SK-N-MC (cell line): ENCODE data around the gene ASB11.

ENCODE experiments used
- DNase-seq: peaks from one replicate; pipeline ENCODE4 v3.0.0-alpha.2; 2011; ENCODE audit warnings: low read depth, low spot score
- H3K27ac ChIP-seq: fragments of 200-600 bp; sonication (generic); 2 replicates; pipeline ENCODE4 v1.5.1; 2016; ENCODE audit warnings: mixed run types
- H3K36me3 ChIP-seq: fragments of 200-600 bp; sonication (generic); 2 replicates; pipeline ENCODE4 v1.6.1; 2017; ENCODE audit warnings: antibody characterized with exemption, low read length, mixed read lengths; ENCODE audit not compliant: insufficient read depth
- H3K4me3 ChIP-seq: fragments of 200-600 bp; sonication (generic); 2 replicates; pipeline ENCODE4 v1.5.1; 2016
- H3K9ac ChIP-seq: fragments of 200-600 bp; sonication (generic); 2 replicates; pipeline ENCODE4 v1.8.0; 2017; ENCODE audit warnings: mixed run types, mixed read lengths; ENCODE audit not compliant: insufficient read length
- H3K9me3 ChIP-seq: fragments of 200-600 bp; sonication (generic); 2 replicates; pipeline ENCODE4 v1.6.1; 2017; ENCODE audit warnings: low read depth, mild to moderate bottlenecking, antibody characterized with exemption, low read length, moderate library complexity, mixed read lengths
- EZH2 ChIP-seq: fragments of 200-600 bp; sonication (generic); IDR thresholded peaks from one replicate; pipeline ENCODE4 v1.6.1; 2017; ENCODE audit warnings: antibody characterized with exemption
- FOXP2 ChIP-seq: optimal IDR thresholded peaks from 2 replicates; pipeline ENCODE3; 2011; ENCODE audit warnings: mild to moderate bottlenecking, moderate library complexity; ENCODE audit not compliant: insufficient read depth; ENCODE audit errors: extremely low read length, control extremely low read depth
- POLR2AphosphoS5 ChIP-seq: IDR thresholded peaks from 2 replicates; pipeline ENCODE4 v1.6.1; 2012; ENCODE audit warnings: mild to moderate bottlenecking, low read depth, low read length, borderline replicate concordance

Gene ASB11

GRCh38 chrX:15340867-15341266 lies 25.4 kb upstream of the ASB11 start:
- Histone ChIP-seq H3K9ac (no peak overlapping the region), H3K27ac (no peak overlapping the region), H3K36me3 (no peaks in the 10 kb centered on the region), H3K4me3 (no peak overlapping the region), H3K9me3 (no peaks in the 10 kb centered on the region)
- TF ChIP-seq FOXP2 (no peak), POLR2AphosphoS5 (no peak)
- no peak for DNase-seq

DNA sequence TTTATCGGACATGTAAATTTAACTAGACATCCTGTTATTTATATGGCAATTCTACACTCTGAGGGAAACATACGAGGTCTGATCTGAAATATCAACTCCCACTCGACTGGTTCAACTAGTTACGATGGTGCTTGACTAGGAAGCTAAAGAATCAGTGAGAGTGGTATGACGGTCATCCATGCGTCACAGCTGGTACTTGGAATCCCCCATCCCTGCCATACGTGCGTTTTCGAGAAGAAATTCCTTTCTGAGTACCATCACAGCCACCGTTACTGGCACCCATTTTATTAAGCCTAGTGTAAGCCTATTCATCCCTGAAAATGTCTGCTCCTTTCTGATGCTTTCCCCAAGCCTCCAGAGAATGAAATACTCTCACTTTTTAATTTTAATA lies 20.6 kb upstream of the ASB11 start:
- TF ChIP-seq FOXP2, result no peak
- TF ChIP-seq EZH2, result no peak
- no peak for TF ChIP-seq POLR2AphosphoS5
- DNase-seq, result no peak

DNA sequence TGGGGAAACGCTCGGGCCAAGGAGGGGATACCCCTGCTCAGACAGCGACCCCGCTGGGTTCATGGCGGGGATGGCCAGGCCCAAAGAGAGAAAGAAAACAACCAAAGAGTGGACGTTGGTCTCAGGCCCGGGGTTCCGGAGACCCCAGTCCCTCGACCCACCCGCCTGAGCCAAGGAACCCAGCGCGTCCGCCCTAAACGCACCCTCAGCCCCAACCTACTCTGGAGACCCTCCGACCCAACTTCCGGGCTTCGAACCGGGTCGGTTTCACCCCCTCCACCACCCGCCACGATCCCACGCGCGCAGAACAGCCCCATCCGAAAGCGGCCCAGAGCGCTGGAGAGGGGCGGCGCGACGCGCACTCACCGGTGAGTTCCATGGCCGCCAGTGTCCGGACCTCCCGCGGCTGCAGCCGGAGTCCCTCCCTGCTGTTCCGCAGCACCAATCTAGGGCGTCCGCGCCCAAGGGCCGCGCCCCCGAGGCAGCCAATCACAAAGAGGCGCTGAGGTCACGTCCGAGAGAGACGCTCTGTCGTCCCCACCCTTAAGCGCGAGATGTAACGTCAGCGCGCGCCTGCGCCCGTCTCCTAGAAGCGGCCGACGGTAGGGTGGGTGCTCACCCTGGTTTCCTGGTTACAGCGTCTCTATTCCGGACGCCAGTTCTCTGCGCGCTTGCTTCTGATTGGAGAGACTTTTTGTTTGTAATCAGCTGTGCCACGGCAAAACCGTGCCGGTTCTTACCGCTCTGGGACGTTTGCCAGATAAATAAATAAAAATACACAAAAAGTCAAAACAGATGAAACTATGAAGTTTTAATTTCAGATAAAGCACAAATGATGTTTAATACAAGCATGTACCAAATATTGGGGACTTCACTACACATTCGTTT lies 19.9 kb upstream of the ASB11 start, which contains the start of gene PIGA:
TSS of gene PIGA (minus strand) at position 389 of the 888 bp plus-strand sequence. CDS start 3,593 bp downstream, outside the sequence.
- Histone ChIP-seq H3K36me3 (no peaks in the 10 kb centered on the region; the same call in 1 of the 2 replicates), H3K4me3 (peak within 1 kb of the TSS; percentile 81), H3K9ac (peak within 1 kb of the TSS; percentile 69), H3K27ac (no peak within 1 kb of the TSS), H3K9me3 (no peaks in the 10 kb centered on the region)
- peak; percentile 69 for TF ChIP-seq POLR2AphosphoS5
- TF ChIP-seq EZH2, result no peak
- DNase-seq, result peak; percentile 51

More for the DNA sequence above, 20.6 kb upstream of the ASB11 start:
- peak overlapping the region; percentile 81 for H3K4me3 ChIP-seq
- no peaks in the 10 kb centered on the region for H3K9me3 ChIP-seq
- peak overlapping the region; percentile 28 for H3K9ac ChIP-seq
- H3K27ac ChIP-seq, result no peak overlapping the region
- no peaks in the 10 kb centered on the region; the same call in 1 of the 2 replicates for H3K36me3 ChIP-seq

DNA sequence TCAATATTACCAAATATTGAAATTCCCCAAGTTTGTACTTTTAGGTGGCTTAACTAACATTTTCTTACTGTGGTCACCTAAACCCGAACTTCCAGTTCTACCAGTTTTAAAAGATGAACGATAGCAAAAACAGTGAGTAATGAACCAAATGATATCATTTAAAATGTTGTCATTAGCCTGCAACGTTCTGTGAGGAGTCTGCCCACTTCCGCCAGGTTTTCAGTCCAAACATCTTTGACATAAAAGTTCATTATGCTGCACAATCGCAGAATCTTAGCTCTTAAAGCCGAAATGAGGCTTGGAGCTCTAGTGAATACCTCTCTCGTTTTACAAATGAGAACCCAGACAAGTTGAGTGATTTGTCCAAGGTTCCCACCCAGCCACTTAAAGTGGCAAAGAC lies 19.1 kb upstream of the ASB11 start:
- no peak for TF ChIP-seq EZH2
- no peak for TF ChIP-seq FOXP2
- no peak for TF ChIP-seq POLR2AphosphoS5
- H3K27ac ChIP-seq, result no peak overlapping the region

DNA sequence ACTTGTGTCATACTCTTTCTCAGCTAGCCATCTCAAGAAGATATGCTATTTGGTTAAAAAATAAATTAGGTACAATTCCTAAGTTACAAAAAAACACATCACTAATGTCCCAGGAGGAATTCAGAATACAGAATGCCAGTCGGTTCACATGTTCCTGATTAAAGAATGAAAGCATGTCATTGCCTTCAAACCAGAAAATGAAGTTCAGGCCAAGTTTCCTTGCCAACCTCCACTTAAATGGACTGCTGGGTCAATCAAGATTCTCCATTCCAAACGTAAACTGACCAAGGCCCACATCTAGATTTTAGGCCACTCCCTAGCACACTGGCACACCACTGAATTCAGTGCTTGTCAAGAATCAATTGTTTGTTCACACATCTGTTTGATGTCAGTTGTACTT lies 13.4 kb upstream of the ASB11 start:
- Histone ChIP-seq H3K4me3 (no peak overlapping the region), H3K9ac (no peak overlapping the region), H3K27ac (no peak overlapping the region), H3K36me3 (peaks cover 8% of the 10 kb centered on the region), H3K9me3 (no peaks in the 10 kb centered on the region)
- no peak for TF ChIP-seq POLR2AphosphoS5
- TF ChIP-seq EZH2, result no peak
- TF ChIP-seq FOXP2, result no peak
- no peak for DNase-seq

More for the DNA sequence above, 19.1 kb upstream of the ASB11 start:
- H3K36me3 ChIP-seq, result no peaks in the 10 kb centered on the region; the same call in 1 of the 2 replicates
- H3K4me3 ChIP-seq, result peak overlapping the region; percentile 81
- no peak for DNase-seq
- peak overlapping the region; percentile 69 for H3K9ac ChIP-seq
- no peaks in the 10 kb centered on the region for H3K9me3 ChIP-seq

DNA sequence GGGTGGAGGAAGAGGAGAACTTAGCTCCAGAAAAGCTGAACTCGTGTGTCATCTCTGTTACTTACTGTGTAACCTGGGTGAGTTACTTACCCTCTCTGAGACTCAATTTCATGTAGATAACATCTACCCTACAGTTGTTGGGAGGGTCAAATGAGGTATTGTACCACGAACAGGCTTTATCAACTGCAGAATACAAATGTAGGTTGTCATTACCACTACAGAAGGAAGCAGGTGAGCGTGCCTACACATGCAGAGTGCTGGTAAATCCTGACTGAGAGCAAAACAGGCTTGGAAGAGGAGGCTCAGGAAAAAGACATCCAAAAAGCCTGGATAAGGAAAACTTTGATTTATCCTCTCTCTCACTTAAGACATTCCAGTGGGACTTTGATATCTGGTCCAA lies 12.7 kb upstream of the ASB11 start:
- Histone ChIP-seq H3K9me3 (no peaks in the 10 kb centered on the region), H3K27ac (no peak overlapping the region), H3K9ac (no peak overlapping the region), H3K4me3 (no peak overlapping the region), H3K36me3 (peaks cover 8% of the 10 kb centered on the region)
- no peak for DNase-seq
- TF ChIP-seq POLR2AphosphoS5, result no peak
- TF ChIP-seq EZH2, result no peak
- TF ChIP-seq FOXP2, result no peak

GRCh38 chrX:15322472-15322871 lies 7.0 kb upstream of the ASB11 start:
- Histone ChIP-seq H3K36me3 (peaks cover 8% of the 10 kb centered on the region), H3K9me3 (no peaks in the 10 kb centered on the region), H3K27ac (no peak overlapping the region), H3K4me3 (no peak overlapping the region), H3K9ac (no peak overlapping the region)
- DNase-seq, result no peak
- TF ChIP-seq EZH2 (no peak), FOXP2 (no peak), POLR2AphosphoS5 (no peak)

DNA sequence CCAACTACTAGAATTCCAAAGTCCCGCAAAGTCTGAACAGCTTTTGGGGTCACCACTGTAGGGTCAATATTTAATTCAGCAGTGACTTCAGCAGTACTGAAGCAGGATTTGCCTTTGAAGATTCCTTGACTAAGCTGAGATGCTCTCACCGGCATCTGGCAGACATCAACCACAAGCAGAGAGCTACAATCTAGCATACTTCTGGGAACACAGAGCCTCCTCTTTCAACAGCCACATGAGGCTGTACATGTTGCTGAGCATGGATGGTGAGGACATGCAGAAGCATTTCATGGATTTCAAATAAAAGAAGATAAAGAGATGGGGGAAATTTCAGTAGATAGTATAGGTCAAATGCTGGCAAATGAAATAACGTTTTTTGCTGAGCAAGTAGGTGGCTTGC lies 6.6 kb upstream of the ASB11 start:
- DNase-seq, result no peak
- Histone ChIP-seq H3K27ac (no peak overlapping the region), H3K36me3 (peaks cover 8% of the 10 kb centered on the region), H3K9me3 (no peaks in the 10 kb centered on the region), H3K9ac (no peak overlapping the region), H3K4me3 (no peak overlapping the region)
- no peak for TF ChIP-seq EZH2
- no peak for TF ChIP-seq FOXP2
- no peak for TF ChIP-seq POLR2AphosphoS5
